Naive thymus-derived CD4-positive, alpha-beta T cell (primary cell): ENCODE measurements around the gene MMP26. TPM values are rescaled to one million over a fixed set of nuclear protein-coding genes. Genes with fewer than 3 reads are reported as not detected.

ENCODE experiments used
- ATAC-seq: fragments of 150-1000 bp; cut with Tn5 transposase; 2 replicates; pipeline ENCODE4 v1.10.0; 2021; ENCODE audit warnings: mild to moderate bottlenecking, moderate library complexity
- CTCF ChIA-PET: fragments of 350-600 bp; sonication (Branson Sonifier 250); formaldehyde crosslinking; loops from one replicate; lab custom pipeline; 2021; ENCODE audit warnings: antibody characterized with exemption; lab: Charles Lee
- POLR2A ChIA-PET: fragments of 350-600 bp; sonication (Branson Sonifier 250); formaldehyde crosslinking; loops from one replicate; lab custom pipeline; 2021; ENCODE audit warnings: antibody characterized with exemption, inconsistent platforms; lab: Charles Lee
- DNase-seq, 9 donors: peaks; one replicate each; pipeline versions ENCODE4 v3.0.0 to v3.0.0-alpha.2; 2020 to 2022; ENCODE audit warnings: mixed read lengths in 1 of 9
- H3K27ac ChIP-seq: one replicate; pipeline ENCODE4 v1.7.0; 2013; ENCODE audit warnings: mild to moderate bottlenecking, low read depth, low read length, moderate library complexity
- H3K27me3 ChIP-seq, 2 donors: one replicate each; pipeline ENCODE4 v1.7.0; 2013; ENCODE audit warnings: low read length in 2 of 2, mild to moderate bottlenecking in 2 of 2, moderate library complexity in 2 of 2; ENCODE audit not compliant: control insufficient read depth in 2 of 2, insufficient read depth in 2 of 2
- H3K36me3 ChIP-seq, 3 experiments: 1 replicate in 2 of 3; 2 replicates in 1 of 3; pipeline ENCODE4 v1.7.0; 2013; ENCODE audit warnings: low read length in 3 of 3, mild to moderate bottlenecking in 3 of 3, moderate library complexity in 1 of 3; ENCODE audit not compliant: insufficient read depth in 3 of 3, control insufficient read depth in 2 of 3
- H3K4me1 ChIP-seq, 2 donors: one replicate each; pipeline ENCODE4 v1.7.0; 2013; ENCODE audit warnings: low read length in 2 of 2, mild to moderate bottlenecking in 2 of 2, moderate library complexity in 1 of 2; ENCODE audit not compliant: control insufficient read depth in 2 of 2, insufficient read depth in 2 of 2
- H3K4me3 ChIP-seq: 2 replicates; pipeline ENCODE4 v1.7.0; 2013; ENCODE audit warnings: mild to moderate bottlenecking, low read length
- H3K9me3 ChIP-seq, 3 experiments: 1 replicate in 2 of 3; 2 replicates in 1 of 3; pipeline ENCODE4 v1.7.0; 2013; ENCODE audit warnings: low read length in 3 of 3; ENCODE audit not compliant: control insufficient read depth in 2 of 3
- H3K27ac Mint-ChIP-seq, 9 donors: one replicate each; pipeline ENCODE4 v1.8.0; 2020 to 2022; ENCODE audit warnings: mixed read lengths in 9 of 9, mild to moderate bottlenecking in 8 of 9, moderate library complexity in 5 of 9, inconsistent platforms in 2 of 9
- H3K27me3 Mint-ChIP-seq, 5 donors: one replicate each; pipeline ENCODE4 v1.8.0; 2021 to 2022; ENCODE audit warnings: mixed read lengths in 5 of 5, mild to moderate bottlenecking in 1 of 5
- H3K36me3 Mint-ChIP-seq, 5 donors: one replicate each; pipeline ENCODE4 v1.8.0; 2020 to 2022; ENCODE audit warnings: mixed read lengths in 5 of 5, mild to moderate bottlenecking in 3 of 5, inconsistent platforms in 1 of 5
- H3K4me1 Mint-ChIP-seq, 7 donors: one replicate each; pipeline ENCODE4 v1.8.0; 2020 to 2022; ENCODE audit warnings: mixed read lengths in 7 of 7, mild to moderate bottlenecking in 3 of 7, inconsistent platforms in 1 of 7
- H3K4me3 Mint-ChIP-seq, 10 donors: one replicate each; pipeline ENCODE4 v1.8.0; 2020 to 2022; ENCODE audit warnings: mild to moderate bottlenecking in 10 of 10, mixed read lengths in 10 of 10, moderate library complexity in 6 of 10, inconsistent platforms in 2 of 10
- H3K9me3 Mint-ChIP-seq, 11 donors: one replicate each; pipeline ENCODE4 v1.8.0; 2020 to 2022; ENCODE audit warnings: mixed read lengths in 11 of 11, mild to moderate bottlenecking in 4 of 11, inconsistent platforms in 1 of 11, moderate library complexity in 1 of 11
- intact Hi-C, 2 donors: fragments of 100-400 bp; cut with micrococcal nuclease; formaldehyde crosslinking; loops; one replicate each; pipeline ENCODE4 v1.15.1; 2023
- polyA plus RNA-seq, 2 donors: library from polyadenylated mRNA; unstranded; fragments of 300-500 nt; fragmentation: Illumina TruSeq; gene quantifications; one replicate each; pipeline ENCODE4 v1.2.3, GENCODE V29; 2021
- total RNA-seq, 6 experiments: library from RNA in 5 of 6; stranded (reverse) in 5 of 6; gene quantifications; 1 replicate in 5 of 6; 2 replicates in 1 of 6; pipeline ENCODE4 v1.2.3 and lab custom pipeline; 2021 to 2026

MMP26 gene
- total and polyA plus RNA-seq, 7 experiments from 2014 or later: not detected

DNA sequence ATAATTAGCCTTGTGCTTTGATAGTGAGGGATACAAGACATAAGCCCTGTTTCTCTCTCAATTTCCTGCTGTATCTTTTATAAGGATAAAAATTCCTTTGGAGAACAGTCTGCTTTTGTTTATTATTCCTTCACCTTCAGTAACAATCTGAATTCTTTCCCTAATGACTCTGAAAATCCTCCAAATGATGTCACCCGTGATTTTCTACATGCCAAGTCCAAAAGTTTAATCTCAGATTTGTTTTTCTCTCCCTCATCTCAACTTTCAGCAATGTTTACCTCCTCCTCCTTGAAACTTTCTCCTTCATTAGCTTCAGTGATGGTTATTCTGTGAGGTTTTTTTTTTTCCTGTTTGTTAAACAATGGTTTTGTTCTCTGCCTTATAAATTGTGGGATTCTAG is 9.1 kb upstream of the MMP26 start:
- H3K27me3 ChIP-seq: no peaks in the 10 kb centered on the region
- no peaks in the 10 kb centered on the region for H3K36me3 ChIP-seq
- CTCF ChIA-PET: no interaction called here
- DNase-seq: no peak
- Mint-ChIP-seq H3K36me3 (no peaks in the 10 kb centered on the region), H3K4me3 (no peak overlapping the region), H3K9me3 (peaks cover 0 to 4% (median 0%) of the 10 kb centered on the region in 11 donors), H3K27me3 (peaks cover 3 to 19% (median 16%) of the 10 kb centered on the region in 5 donors), H3K4me1 (peaks cover 0 to 4% (median 0%) of the 10 kb centered on the region in 7 donors), H3K27ac (no peak overlapping the region)
- ATAC-seq: no peak
- H3K4me1 ChIP-seq: no peaks in the 10 kb centered on the region
- intact Hi-C loops: no loop called here
- H3K27ac ChIP-seq: no peak overlapping the region
- POLR2A ChIA-PET: no interaction called here
- H3K4me3 ChIP-seq: no peak overlapping the region
- no peaks in the 10 kb centered on the region for H3K9me3 ChIP-seq

DNA sequence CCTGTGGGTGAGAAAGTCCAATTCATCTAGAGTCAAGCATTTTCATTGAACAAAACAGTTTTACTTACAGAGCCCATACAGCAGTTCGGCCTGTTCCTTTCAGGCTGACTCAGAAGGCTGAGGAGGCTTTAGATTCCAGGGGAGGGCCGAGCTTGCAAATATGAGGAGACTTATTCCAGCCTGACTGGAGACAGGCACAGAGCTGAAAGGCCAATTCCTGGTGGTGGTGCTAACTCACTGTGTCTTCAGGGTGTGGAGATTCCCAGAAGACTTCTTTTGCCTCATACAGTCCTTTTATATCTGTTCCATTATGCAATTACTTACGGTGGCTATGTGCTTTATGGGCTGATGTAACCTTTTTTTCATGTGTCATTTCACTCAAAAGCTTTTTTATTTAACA is 7.0 kb upstream of the MMP26 start, which contains the start of gene OR51E2:
Gene OR51E2 (minus strand): TSS at position 269 of the 400 bp plus-strand sequence. CDS start 15,142 bp downstream, outside the sequence.
- no peak within 1 kb of the TSS for H3K27ac Mint-ChIP-seq

GRCh38 chr11:4699697-4700435 is 4.7 kb upstream of the MMP26 start:
- Histone ChIP-seq H3K27me3 (peaks cover 0 to 4% of the 10 kb centered on the region in 2 donors), H3K4me3 (peak overlapping the region; percentile 0), H3K27ac (no peak overlapping the region), H3K9me3 (no peaks in the 10 kb centered on the region), H3K36me3 (no peaks in the 10 kb centered on the region), H3K4me1 (no peaks in the 10 kb centered on the region)
- H3K9me3 Mint-ChIP-seq: no peaks in the 10 kb centered on the region
- peaks cover 4 to 17% (median 11%) of the 10 kb centered on the region in 5 donors for H3K27me3 Mint-ChIP-seq
- H3K36me3 Mint-ChIP-seq: no peaks in the 10 kb centered on the region
- POLR2A ChIA-PET: no interaction called here
- no peak overlapping the region for H3K4me3 Mint-ChIP-seq
- DNase-seq (no peak), ATAC-seq (no peak)
- peaks cover 0 to 4% (median 0%) of the 10 kb centered on the region in 7 donors for H3K4me1 Mint-ChIP-seq
- H3K27ac Mint-ChIP-seq: no peak overlapping the region
- CTCF ChIA-PET: no interaction called here
- intact Hi-C loops: no loop called here

More for the DNA sequence above, 7.0 kb upstream of the MMP26 start, which contains the start of gene OR51E2:
- POLR2A ChIA-PET: no interaction called here
- DNase-seq (no peak), ATAC-seq (no peak)
- Mint-ChIP-seq H3K4me3 (no peak within 1 kb of the TSS), H3K27me3 (peaks cover 4 to 17% (median 11%) of the 10 kb centered on the region in 5 donors), H3K9me3 (no peaks in the 10 kb centered on the region), H3K36me3 (no peaks in the 10 kb centered on the region), H3K4me1 (peaks cover 0 to 4% (median 0%) of the 10 kb centered on the region in 7 donors)
- intact Hi-C loops: no loop called here
- CTCF ChIA-PET: no interaction called here
- H3K27me3 ChIP-seq: peaks cover 0 to 4% of the 10 kb centered on the region in 2 donors
- no peaks in the 10 kb centered on the region for H3K9me3 ChIP-seq
- no peaks in the 10 kb centered on the region for H3K36me3 ChIP-seq
- H3K4me1 ChIP-seq: no peaks in the 10 kb centered on the region
- no peak within 1 kb of the TSS for H3K27ac ChIP-seq
- H3K4me3 ChIP-seq: no peak within 1 kb of the TSS

DNA sequence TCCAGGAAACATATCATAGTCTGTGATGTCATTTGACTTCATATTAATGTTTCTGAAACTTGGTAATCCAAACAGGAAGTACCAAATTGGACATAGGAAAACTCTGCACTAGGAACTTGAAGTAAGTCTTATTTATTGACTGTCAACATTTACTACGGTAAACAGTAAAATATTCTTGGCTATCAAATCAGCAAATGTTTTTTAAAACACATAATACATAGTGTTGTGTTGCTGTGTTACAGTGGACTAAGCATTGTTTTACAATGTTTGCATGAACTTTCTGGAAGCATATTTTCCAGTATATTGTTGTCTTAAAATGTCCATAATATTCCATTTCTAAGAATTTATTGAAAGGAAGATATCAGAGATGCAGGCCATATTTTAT is 4.2 kb upstream of the MMP26 start:
- Histone ChIP-seq H3K4me3 (no peak overlapping the region), H3K27ac (no peak overlapping the region), H3K4me1 (no peaks in the 10 kb centered on the region), H3K27me3 (peaks cover 0 to 4% of the 10 kb centered on the region in 2 donors), H3K36me3 (no peaks in the 10 kb centered on the region), H3K9me3 (no peaks in the 10 kb centered on the region)
- ChIA-PET CTCF (no interaction called here), POLR2A (no interaction called here)
- DNase-seq (no peak), ATAC-seq (no peak)
- Mint-ChIP-seq H3K36me3 (no peaks in the 10 kb centered on the region), H3K4me3 (no peak overlapping the region), H3K4me1 (peaks cover 0 to 4% (median 0%) of the 10 kb centered on the region in 7 donors), H3K9me3 (no peaks in the 10 kb centered on the region), H3K27me3 (peaks cover 4 to 17% (median 11%) of the 10 kb centered on the region in 5 donors), H3K27ac (no peak overlapping the region)
- intact Hi-C loops: no loop called here

- Histone ChIP-seq H3K27me3 (peaks cover 0 to 4% of the 10 kb centered on the region in 2 donors), H3K4me3 (no peak overlapping the region), H3K36me3 (no peaks in the 10 kb centered on the region), H3K9me3 (no peaks in the 10 kb centered on the region), H3K27ac (no peak overlapping the region), H3K4me1 (no peaks in the 10 kb centered on the region)
- ATAC-seq (no peak), DNase-seq (no peak)
- no peak overlapping the region for H3K27ac Mint-ChIP-seq
- H3K4me3 Mint-ChIP-seq: no peak overlapping the region
- ChIA-PET CTCF (no interaction called here), POLR2A (no interaction called here)
- intact Hi-C loops: no loop called here
- H3K4me1 Mint-ChIP-seq: peaks cover 0 to under 1% (median 0%) of the 10 kb centered on the region in 7 donors
- no peaks in the 10 kb centered on the region for H3K9me3 Mint-ChIP-seq
- H3K36me3 Mint-ChIP-seq: no peaks in the 10 kb centered on the region
- H3K27me3 Mint-ChIP-seq: peaks cover 15 to 32% (median 18%) of the 10 kb centered on the region in 5 donors
Measured at GRCh38 chr11:4704790-4705334, 278 bp downstream of the MMP26 start.

- H3K9me3 Mint-ChIP-seq: peaks cover 0 to 1% (median 0%) of the 10 kb centered on the region in 11 donors
- H3K36me3 ChIP-seq: no peaks in the 10 kb centered on the region
- no peak for ATAC-seq
- CTCF ChIA-PET: no interaction called here
- no peaks in the 10 kb centered on the region for H3K27me3 ChIP-seq
- no peak overlapping the region for H3K4me3 ChIP-seq
- DNase-seq: no peak
- no peak overlapping the region for H3K4me3 Mint-ChIP-seq
- POLR2A ChIA-PET: no interaction called here
- no peaks in the 10 kb centered on the region for H3K36me3 Mint-ChIP-seq
- H3K4me1 Mint-ChIP-seq: no peaks in the 10 kb centered on the region
- intact Hi-C loops: no loop called here
- peaks cover 15 to 36% (median 30%) of the 10 kb centered on the region in 5 donors for H3K27me3 Mint-ChIP-seq
- no peak overlapping the region for H3K27ac Mint-ChIP-seq
- no peaks in the 10 kb centered on the region for H3K9me3 ChIP-seq
- H3K27ac ChIP-seq: no peak overlapping the region
- H3K4me1 ChIP-seq: no peaks in the 10 kb centered on the region
Measured at GRCh38 chr11:4713241-4713640, 8.7 kb downstream of the MMP26 start.
